Islet of Langerhans (tissue), 1 donor: ENCODE results near the gene PASK.

Source experiments
- FAIRE-seq: peaks from one replicate; lab custom pipeline; 2011; peaks lifted over from hg19 to GRCh38; lab: Jason Lieb, UNC

The PASK gene

DNA sequence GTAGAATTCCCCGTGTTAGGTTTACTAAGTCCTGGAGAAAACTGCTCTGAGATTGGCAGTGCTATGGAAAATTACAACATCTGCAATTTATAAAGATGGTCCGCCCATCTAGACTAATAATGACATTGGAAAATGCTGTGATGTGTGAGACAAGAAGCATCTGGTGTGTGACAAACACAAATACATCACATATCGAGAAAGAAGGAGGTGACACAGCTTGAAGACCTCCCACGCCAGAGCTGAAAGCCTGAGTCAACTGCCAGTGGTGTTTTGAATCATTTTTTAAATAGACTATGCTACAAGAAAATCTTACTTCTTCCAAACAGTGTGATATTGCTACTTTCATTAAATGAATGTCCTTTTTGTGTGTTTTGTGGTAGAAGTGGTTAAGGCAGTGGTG, 30.6 kb upstream of the PASK start:
- no peak for FAIRE-seq

DNA sequence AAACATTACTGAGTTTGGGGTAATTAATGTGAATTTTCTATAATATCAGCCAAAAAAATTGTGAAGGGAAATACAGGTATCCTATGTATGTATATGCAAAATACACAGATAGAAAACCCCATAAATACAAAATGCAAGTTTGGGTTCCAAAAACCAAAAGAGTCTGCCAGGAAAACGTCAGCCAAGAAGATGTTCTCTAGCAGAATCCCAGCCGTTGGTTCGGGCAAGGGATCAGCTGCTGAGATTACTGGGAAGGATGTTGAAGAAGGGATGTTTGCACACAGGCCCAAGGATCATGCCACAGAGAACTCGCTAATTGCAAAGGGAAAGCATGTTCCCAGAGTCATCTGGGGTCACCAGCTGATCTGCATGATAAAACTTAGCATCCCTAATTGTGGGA, 29.7 kb upstream of the PASK start:
- no peak for FAIRE-seq

DNA sequence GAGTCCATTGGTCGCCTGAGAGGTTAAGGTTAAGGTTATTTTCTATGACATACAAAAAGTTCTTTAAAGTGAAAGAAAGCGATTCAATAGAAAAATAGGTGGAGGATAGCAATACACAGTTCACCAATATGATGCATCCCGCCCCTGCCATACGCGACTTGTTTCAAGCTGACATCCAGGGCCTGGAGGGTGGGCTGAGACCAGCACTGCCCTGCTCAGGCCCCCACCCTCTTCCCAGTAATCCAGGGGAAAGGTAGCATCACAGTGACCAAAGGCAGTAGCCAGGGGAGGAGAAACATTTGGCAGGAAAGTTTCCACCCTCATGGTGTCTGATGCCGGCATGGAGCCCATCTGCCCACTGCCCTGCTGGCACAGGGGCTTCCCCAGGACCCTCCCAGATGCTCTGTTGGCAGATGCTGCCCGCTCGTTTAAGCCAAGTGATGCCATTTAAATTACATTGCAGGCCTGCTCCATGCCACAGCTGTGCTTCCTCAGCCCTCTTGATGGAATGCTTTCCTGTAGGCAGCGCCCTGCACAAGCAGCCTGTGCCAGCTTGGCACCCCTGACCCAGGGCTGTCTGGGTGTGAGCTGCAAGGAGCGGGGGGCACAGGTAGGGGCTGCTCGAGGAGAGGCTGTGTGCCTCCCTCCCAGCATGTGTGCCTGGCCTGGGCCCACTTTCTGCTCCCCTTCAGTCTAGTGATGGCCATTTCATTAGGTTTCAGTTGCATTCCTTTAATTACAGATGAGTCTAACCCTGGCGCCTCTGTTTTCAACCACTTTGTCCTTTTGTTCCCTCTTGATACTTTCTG, 28.5 kb upstream of the PASK start:
- FAIRE-seq: no peak

DNA sequence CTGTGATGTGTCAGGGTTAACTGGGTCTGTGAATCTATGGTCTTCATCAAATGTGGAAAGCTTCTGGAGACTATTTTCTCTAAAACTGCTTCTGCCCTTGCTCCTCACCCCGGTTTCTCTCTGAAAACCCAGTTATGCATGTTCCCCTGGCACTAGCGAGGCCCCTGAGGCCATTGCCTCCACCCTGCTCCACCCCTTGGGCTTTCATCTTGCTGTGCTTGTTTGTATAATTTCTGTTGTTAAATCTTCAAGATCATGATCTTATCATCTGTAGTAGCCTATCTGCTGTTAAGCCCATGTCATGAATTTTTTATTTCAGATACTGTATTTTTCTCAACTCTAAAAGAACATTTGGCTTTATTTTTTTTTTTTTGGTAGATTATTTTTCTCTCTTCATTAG, 24.3 kb upstream of the PASK start:
- FAIRE-seq: no peak

DNA sequence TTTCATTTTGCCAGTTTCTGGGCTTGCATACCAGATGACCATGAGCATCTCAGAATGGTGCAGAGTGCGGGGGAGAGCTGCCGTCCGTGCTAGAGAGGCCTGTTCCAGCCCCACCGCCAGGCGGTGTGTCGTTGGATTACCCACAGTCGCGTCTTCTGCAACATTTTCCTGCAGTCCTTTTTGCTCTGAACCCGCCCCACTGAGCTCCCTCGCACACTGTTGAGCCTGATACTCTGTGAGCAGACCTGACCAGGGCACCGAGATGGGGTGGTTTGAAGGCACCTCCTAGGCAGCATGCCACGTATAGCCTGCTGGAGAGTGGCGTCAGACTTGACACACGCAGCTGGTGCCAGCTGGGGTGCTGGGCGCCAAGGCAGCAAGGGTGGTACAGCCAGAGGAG, 19.1 kb upstream of the PASK start:
- no peak for FAIRE-seq

DNA sequence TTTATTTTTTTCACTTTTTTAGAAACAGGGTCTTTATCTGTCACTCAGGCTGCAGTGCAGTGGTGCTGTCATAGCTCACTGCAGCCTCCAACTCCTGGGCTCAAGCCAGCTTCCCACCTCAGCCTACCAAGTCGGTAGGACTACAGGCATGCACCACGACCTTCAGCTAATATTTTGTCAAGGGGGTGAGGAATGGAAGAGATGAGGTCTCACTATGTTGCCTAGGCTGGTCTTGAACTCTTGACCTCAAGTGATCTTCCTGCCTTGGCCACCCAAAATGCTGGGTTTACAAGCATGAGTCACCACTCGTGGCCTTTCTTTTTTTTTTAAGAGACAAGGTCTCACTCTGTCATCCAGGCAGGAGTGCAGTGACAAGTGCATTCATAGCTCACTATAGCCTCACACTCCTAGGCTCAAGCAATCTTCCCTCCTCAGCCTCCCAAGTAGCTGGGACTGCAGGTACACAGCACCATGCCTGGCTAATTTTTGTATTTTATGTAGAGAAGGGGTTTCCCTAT, 14.4 kb upstream of the PASK start:
- FAIRE-seq: no peak

DNA sequence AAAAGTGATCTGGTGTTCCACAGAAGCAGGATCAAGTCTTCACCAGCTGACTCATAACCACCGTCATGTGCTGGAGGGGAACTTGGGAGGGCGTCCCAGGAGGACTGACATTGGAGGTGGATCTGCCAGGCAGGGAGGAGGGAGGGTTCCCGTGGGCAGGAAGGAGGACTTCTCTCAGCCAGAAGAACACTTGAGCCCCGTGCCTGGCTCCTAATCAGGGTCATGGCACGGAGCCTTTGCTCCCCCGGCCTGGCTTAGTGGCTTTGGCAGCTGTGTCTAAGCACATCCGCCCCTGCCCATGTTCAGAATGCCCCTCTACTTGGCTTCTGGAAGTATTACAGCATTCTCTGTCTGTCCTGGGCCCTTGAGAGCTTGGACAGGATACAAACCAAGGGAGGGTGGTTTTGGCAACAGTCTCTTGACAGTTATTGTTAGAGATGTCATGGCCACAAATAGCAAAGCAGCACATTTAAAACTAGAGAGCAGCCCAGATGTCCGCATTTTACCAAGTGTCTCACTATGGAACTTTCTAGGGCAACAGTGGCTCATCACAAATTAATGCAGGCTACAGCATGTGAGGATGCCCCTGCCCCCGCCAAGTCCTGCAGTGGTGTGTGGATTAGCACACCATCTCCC, 12.5 kb upstream of the PASK start:
- FAIRE-seq: no peak

DNA sequence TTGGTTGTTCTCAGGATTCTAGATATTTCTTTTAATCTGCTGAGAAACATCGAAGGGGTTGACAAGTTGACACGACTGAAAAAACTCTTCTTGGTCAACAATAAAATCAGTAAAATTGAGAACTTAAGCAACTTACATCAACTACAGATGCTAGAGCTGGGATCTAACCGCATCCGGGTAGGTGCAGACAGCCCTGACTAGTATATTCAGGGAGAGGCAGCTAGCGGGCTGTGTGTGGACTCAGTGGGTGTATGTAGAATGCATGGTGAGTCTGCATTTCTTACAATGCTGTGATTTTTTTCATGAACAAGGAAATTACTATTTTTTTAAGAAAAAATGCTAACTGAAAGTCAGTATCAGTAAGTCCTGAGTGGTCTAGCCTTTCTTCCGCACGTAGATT, 11.0 kb upstream of the PASK start:
- no peak for FAIRE-seq

DNA sequence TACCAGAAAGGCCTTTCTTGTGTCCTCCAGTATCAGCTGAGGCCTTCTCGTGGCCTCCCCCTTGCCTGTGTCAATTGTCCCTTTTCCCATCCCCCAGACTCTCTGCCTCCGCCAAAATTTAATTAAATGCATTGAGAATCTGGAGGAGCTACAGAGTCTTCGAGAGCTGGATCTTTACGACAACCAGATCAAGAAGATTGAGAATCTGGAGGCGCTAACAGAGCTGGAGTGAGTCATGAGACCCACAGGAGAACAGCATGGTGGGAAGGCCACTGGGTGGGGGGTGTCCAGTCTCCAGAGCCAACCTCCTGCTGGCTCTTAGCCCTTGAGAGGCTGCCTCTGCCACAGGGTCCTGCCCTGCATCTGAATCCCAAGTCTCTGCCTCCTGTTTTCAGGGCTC, 9.8 kb upstream of the PASK start:
- FAIRE-seq: no peak

DNA sequence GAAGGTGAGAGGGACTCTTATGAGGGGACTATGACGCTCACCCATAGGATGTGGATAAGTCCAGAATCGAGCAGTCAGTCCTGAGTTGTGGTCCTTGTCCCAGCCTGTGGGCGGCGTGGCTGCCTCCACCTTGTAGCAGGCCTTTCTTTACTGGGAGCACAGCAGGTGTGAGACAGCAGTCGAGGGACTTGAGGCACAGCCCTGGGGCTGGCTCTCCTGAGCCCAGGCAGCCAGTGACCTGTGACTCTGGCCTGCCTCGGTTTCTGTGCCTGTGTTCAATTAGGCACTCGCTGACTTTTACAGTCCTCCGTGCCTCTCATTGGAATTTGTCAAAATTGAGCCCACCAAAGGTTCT, 9.3 kb upstream of the PASK start:
- FAIRE-seq: no peak

DNA sequence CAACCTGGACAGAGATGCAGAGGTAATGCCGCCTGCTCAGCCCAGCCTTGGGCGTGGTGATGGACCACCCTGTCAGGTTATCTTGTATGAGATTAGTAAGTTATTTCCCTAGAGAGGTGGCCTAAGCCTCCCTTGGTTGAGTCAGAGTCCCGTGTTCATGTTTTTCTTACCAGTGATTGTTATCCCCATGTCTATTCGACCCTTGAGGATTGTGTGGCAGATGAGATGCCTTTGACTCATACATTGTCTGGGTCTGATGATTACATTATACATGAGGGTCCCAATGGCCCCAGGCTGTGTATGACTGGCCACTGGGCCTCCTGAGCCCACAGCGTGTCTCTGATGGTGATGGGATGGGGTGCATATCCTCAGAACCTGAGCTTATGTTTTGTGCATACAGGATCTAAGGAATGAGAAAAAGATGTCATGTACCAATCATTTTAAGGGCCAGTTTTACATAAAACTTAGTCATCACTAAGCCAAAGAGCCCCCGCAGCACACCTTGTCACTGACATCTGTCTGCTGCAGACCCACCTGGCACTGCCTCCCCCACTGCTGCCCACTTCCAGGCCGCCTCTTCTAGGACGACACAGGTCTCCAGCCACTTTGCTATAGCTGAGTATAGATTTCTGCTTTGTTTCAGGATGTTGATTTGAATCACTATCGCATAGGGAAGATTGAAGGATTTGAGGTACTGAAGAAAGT, 8.7 kb upstream of the PASK start:
- FAIRE-seq: no peak

DNA sequence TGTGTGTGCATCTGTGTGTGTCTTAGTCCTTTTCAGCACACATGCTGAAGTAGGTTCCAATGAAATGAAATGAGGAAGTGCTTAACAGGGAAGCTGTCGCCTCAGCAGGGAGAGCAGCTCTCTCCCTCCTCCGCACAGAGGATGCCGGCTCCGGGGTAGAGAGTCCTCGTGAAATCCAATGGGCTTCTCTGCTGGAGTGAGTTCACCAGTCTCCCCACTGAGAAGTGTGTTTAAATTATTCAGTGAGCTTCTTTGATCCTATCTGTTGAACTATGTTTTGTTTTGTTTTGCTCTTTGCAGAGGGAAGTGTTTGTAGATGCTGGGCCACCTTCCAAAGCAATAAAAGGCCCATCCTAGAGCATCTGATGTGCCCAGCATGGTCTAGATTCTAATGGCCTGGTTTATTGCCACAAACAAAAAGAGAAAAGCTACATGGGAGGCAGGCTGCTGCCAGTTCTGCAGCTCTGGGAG, 7.7 kb upstream of the PASK start:
- no peak for FAIRE-seq

DNA sequence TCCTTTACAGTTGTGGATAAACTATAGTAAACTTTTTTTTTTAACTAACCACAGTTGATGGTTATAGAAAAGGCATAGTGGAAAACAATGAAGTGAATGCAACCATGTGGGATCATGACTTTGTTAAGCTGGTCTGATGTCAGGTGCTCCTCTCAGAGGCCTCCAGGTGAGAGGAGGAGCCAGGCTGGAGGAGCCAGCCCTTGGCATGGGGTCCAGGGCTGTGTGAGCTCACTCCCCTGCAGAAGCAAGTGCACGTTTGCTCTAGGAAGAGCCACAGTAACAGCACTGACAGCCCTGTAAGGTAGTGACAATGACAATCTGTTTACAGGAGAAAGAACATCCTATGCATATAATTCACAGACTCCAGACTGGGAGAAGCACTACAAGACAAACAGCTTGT, 6.7 kb upstream of the PASK start:
- no peak for FAIRE-seq

DNA sequence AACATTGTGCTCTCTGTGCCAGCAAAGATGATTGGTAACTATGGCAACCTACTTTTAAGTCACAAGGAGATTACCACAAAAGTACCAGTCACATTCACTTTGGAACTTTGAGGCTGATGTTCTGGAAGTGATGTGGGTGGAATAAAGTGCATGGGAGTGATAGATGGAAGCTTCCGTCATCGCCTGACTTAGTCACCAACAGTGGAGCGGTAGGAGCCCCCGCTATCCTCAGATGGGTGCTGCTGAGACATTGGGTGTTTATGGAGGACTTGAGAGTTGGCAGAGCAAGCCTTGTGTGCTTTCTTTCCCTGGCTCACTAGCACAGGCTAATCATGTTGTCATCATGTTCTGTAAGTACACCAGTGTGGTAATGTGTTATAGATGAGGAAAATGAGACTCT, 5.6 kb upstream of the PASK start:
- FAIRE-seq: no peak

DNA sequence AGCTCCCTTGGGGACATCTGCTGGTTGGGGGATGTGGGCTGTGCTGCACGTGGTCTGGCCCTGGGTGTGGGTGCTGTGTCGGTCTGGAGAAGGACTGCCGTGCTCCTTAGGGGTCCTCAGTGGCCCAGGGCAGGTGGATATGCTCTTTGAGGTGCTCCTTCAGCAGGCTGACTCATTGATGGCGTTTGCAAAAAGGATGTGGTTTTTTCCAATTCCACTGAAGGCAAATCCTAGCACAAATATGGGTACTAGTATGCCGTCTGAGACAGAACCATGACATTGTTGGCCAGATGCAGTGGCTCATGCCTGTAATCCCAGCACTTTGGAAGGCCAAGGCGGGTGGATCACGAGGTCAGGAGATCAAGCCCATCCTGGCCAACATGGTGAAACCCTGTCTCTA, 4.3 kb upstream of the PASK start:
- no peak for FAIRE-seq

DNA sequence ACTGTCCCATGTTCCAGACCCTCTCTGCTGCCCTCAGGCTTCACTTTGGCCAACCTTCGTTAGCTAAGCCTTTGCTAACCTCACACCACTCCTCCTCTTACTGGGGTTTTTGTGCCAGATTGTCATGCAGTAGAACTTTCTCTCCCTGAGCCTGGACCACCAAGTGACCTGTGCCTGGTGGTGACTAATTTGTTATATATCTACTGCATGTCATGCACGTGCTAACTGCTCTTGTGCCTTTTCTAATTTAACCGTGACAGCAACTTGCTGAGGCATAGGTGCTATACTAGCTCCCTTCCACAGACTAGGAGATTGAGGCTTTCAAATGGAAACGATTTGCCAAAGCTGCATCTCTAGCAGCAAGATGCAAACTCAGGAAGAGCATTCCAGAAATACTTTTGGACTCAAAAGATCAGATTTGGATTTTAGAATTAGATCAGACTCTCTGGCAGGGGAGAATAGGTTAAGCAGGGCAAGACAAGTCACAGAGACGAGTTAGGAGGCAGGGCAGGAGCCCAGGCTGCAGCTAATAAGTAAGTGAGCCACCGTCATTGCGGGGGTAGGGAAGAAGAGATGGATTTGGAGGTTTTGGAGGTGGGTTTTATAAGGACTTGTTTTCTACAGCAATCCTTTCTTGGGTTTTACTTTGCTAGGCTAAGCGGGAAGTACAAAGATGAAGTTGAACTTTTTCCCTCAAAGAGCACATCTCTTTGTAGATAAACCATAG, 2.8 kb upstream of the PASK start:
- no peak for FAIRE-seq

DNA sequence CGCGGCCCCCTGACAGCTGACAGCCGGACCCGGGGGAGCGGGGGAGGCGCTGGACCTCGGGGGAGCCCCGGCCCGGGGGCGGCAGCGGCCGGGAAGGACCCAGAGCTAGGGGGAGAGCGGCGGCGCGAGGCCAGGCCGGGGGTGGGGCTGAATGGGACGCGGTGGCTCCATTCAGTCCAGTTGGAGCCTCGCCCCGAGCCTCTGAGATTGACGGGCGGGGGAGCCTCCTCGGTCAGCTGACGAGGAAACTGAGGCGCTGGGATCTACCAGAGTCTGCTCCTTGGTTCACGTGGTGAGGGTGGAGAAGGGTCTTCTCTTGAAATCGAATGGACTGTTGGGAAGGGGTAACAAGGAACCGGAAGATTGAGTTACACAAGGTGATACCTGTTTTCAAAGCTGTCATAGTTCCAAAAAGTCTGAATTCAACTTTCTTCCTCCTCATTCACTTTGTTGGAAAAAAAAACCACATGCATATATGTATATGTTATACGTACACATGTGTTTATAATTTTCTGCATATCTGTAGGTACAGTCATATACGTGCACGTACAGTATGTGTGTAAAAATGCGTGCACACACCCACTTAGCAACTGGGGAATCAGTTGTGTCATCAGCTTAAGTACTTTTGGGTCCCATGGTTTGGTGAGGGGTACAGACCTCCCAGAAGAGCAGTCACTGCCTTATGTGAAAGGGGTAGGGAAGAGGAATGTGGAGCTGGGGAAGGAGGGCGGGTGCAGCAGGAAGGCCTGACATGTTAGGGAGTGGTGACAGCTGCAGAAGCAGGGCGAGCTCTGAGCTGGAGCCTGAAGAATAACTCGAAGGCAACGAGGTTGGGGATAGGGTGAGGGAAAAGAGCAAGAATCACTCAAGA, 1.6 kb upstream of the PASK start:
- FAIRE-seq: no peak

DNA sequence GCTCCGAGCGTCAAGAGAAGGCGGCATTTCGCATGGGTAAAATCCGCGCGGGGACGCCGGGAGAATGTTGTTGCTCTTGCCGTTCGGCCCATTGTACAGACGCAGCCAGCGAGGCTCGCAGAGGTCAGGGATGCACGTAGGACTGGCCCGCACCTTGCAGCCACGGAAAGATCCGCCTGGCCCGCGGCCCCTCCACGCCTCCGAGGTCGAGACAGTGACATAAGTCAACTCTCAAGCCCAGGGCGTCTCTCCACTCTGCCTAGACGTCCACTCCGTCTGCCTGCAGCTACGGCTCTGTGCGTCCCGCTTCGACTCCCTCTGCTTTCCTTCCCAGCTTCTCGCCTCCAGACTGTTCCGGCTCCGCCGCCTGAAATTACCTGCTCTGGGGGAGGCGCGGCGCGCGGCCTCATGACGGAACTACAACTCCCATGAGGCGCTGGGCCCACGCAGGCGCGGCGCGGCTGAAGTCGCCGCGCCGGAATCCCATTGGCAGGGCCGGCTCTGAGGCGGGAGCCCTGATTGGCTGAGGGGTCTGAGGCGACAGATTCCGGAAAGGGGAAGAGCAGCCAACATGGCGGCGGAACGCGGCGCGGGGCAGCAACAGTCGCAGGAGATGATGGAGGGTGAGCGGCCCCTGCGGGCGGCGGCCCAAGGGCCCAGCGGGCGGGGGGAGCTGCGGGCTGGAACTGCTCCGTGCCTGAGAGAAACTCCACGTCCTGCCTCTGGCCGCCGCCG, 820 bp upstream of the PASK start, which contains the start of gene PPP1R7:
PPP1R7 (plus strand) TSS at position 543 of the 735 bp plus-strand sequence; CDS start at position 572, 29 bp downstream.
- FAIRE-seq: no peak

DNA sequence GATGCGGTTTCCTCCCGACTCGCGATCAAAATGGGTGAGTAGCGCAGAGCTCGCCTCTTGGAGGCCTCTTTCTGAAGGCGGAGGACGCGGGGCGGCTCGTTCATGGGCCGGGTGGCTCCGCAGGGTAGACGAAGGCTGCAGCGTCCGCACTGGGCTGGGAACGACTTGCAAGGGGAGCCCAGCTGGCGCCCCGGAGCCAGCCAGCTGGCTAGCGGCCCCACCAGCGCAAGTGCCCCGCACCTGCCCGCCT, 328 bp upstream of the PASK start:
- no peak for FAIRE-seq

DNA sequence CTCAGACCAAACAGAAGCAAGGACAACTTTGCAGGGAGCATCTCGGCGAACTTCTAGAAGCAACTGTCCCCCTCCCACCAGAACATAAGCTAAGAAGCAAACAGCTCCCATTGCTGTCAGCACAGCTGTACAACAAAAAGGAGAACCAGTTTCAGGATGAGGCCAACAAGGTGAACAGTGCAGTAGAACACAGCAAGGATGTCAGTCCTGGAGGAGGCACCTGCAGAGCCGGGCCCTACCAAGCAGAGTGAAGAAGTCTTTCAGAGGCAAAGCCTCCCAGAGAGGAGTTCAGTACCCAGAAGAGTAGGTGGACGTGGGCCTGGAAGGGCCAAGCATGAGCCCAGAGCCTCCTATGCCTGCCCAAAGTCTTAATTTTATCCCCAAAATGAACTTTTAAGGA, 1.0 kb downstream of the PASK start:
- FAIRE-seq: no peak

DNA sequence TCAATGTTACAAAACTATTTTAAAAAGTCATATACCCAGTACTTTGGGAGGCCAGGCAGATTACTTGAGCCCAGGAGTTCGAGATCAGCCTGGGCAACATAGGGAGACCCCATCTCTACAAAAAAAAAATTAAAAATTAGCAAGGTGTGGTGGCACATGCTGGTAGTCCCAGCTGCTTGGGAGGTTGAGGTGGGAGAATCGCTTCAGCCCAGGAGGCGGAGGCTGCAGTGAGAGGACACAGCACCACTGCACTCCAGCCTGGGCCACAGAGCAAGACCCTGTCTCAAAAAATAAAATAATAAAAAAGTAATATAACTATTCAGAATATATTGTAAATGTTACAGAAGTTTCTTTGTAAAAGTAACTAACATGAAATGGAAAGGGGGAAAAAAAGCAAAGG, 1.9 kb downstream of the PASK start:
- no peak for FAIRE-seq
